ENCODE results near the gene SAMD10. TPM values are rescaled to one million over a fixed set of nuclear protein-coding genes. Genes with fewer than 3 reads are reported as not detected.

SAMD10 gene
- total RNA-seq, 4 donors from 2014 or later, result 1.1 to 2.3 (median 2.0) TPM; not detected in 1

GRCh38 chr20:63957690-63958441, 21.6 kb downstream of the SAMD10 start:
- TF ChIP-seq, protein P1, sequence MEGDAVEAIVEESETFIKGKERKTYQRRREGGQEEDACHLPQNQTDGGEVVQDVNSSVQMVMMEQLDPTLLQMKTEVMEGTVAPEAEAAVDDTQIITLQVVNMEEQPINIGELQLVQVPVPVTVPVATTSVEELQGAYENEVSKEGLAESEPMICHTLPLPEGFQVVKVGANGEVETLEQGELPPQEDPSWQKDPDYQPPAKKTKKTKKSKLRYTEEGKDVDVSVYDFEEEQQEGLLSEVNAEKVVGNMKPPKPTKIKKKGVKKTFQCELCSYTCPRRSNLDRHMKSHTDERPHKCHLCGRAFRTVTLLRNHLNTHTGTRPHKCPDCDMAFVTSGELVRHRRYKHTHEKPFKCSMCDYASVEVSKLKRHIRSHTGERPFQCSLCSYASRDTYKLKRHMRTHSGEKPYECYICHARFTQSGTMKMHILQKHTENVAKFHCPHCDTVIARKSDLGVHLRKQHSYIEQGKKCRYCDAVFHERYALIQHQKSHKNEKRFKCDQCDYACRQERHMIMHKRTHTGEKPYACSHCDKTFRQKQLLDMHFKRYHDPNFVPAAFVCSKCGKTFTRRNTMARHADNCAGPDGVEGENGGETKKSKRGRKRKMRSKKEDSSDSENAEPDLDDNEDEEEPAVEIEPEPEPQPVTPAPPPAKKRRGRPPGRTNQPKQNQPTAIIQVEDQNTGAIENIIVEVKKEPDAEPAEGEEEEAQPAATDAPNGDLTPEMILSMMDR (IDR thresholded peaks at IDR 0.05; ENCODE audit: low read depth), result no peak

GRCh38 chr20:63957004-63957689, 22.3 kb downstream of the SAMD10 start:
- TF ChIP-seq, protein P1 (IDR thresholded peaks at IDR 0.05; ENCODE audit: low read depth), result no peak

DNA sequence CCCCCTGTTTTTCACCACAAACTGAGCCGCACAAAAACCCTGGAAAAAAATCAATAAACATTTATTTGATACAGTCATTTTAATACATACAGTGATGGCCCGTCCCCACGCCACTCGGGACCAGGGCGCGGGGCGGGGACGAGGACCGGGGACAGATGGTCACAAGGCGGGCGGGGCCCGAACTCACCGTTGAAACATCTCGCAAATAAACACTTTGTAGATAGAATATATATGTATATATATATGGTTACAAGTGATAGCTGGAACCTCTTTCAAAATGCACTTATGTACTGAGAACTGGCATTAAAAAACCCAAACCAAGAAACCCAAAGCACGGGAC, 22.8 kb downstream of the SAMD10 start:
- TF ChIP-seq, protein P1 (IDR thresholded peaks at IDR 0.05; ENCODE audit: low read depth), result no peak

DNA sequence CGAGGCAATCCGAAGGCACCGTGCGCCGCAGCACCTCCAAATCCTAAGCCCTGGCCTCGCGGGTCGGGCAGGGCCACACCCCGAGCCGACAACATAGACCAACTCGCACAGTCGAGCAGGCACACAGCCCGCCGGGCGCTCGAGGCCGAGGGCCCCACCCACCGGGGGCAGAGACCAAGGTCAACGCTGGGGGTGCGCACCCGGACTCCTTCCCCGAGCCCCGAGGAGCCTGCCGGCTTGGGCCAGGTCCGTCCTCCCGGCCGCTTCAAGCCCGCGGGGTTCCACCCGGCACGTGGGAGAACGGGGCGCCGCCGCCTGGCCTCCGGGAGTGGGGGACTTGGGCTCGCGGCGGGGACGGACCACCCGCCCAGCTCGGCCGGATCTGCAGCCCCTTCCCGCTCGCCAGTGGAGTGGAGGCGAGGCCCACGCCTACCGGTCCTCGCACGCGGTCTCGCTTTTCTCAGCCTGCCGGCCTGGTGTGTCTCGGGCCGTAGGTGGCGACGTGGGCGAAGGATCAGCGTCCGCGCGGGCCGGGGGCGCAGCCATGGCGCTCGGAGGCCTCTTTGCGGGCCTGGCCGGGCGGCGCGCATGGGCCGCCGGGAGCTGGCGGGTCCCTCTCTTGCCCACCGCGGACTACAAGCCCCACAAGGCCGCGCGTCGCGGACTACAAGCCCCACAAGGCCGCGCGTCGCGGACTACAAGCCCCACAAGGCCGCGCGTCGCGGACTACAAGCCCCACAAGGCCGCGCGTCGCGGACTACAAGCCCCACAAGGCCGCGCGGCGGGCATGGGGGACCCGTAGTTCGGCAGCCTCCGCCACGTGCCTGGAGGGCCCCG, 23.4 kb downstream of the SAMD10 start, which contains the start of gene UCKL1:
TSS of gene UCKL1 (minus strand) at position 590 of the 837 bp plus-strand sequence. CDS start at position 546, 44 bp downstream.
- TF ChIP-seq, protein P1 (IDR thresholded peaks at IDR 0.05; ENCODE audit: low read depth), result no peak

GRCh38 chr20:63955281-63955826, 24.1 kb downstream of the SAMD10 start:
- TF ChIP-seq, protein P1 (IDR thresholded peaks at IDR 0.05; ENCODE audit: low read depth), result no peak

GRCh38 chr20:63953764-63954429, 25.5 kb downstream of the SAMD10 start:
- TF ChIP-seq, protein P1 (IDR thresholded peaks at IDR 0.05; ENCODE audit: low read depth), result no peak
